Measurements from ENCODE around the gene RTN4.
"Not testable (repeated sequence)": the region's sequence is repeated elsewhere in the genome, so short reads cannot be mapped to it uniquely, and the experiment has no call there.

RTN4 gene, protein sequence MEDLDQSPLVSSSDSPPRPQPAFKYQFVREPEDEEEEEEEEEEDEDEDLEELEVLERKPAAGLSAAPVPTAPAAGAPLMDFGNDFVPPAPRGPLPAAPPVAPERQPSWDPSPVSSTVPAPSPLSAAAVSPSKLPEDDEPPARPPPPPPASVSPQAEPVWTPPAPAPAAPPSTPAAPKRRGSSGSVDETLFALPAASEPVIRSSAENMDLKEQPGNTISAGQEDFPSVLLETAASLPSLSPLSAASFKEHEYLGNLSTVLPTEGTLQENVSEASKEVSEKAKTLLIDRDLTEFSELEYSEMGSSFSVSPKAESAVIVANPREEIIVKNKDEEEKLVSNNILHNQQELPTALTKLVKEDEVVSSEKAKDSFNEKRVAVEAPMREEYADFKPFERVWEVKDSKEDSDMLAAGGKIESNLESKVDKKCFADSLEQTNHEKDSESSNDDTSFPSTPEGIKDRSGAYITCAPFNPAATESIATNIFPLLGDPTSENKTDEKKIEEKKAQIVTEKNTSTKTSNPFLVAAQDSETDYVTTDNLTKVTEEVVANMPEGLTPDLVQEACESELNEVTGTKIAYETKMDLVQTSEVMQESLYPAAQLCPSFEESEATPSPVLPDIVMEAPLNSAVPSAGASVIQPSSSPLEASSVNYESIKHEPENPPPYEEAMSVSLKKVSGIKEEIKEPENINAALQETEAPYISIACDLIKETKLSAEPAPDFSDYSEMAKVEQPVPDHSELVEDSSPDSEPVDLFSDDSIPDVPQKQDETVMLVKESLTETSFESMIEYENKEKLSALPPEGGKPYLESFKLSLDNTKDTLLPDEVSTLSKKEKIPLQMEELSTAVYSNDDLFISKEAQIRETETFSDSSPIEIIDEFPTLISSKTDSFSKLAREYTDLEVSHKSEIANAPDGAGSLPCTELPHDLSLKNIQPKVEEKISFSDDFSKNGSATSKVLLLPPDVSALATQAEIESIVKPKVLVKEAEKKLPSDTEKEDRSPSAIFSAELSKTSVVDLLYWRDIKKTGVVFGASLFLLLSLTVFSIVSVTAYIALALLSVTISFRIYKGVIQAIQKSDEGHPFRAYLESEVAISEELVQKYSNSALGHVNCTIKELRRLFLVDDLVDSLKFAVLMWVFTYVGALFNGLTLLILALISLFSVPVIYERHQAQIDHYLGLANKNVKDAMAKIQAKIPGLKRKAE

DNA sequence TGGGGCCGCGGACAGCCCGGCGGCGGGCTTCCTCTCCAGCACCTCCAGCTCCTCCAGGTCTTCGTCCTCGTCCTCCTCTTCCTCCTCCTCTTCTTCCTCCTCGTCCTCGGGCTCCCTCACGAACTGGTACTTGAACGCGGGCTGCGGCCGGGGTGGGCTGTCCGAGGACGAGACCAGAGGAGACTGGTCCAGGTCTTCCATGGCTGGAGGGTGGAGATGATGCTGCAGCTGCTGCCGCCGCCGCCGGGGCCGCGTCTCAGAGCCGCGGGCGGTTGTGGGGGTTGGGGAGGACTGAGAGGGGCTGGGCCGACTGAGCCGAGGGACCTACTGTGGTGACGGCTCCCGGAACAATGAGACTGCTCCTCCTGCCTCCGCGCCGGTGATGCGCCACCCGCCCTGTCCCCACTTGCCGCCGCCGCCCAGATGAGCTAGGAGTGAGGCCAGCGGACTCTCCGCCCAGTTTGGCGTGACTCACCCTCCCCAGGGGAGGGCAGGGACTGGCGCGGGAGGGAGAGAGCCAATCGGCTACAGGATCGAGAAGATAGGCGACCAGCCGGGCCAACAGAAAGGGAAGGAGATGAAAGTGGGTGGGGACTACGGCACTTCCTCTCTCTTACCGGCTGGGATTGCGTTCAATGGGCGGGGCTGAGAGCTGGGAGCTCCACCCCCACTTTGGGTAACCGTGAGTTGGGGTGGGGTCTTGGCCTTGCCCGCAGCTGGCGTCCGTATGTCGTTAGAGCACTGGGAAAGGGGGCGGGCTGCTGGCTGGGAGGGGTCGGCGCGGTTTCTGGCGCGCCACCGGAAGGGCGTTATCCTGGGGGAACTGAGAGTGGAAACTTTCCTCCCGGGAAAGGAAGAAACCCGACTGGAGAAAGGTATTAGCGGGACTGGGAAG, at the start of gene RTN4:
RTN4 (minus strand) TSS at position 352 of the 895 bp plus-strand sequence; CDS start at position 201, 151 bp downstream.
- peak within 1 kb of the TSS; percentile 95 for H3K4me3 ChIP-seq (ENCODE audit: low read length)
- H3K9me3 ChIP-seq (ENCODE audit: control insufficient read depth, low read length), result no peaks in the 10 kb centered on the region
- no peaks in the 10 kb centered on the region for H3K4me1 ChIP-seq (ENCODE audit: control insufficient read depth, insufficient read depth, low read length)
- H3K36me3 ChIP-seq (ENCODE audit: control insufficient read depth, insufficient read depth, low read length), result no peaks in the 10 kb centered on the region
- H3K9ac ChIP-seq (ENCODE audit: low read length), result peak within 1 kb of the TSS; percentile 98
- no peaks in the 10 kb centered on the region for H3K27me3 ChIP-seq (ENCODE audit: control insufficient read depth, insufficient read depth, low read length)

DNA sequence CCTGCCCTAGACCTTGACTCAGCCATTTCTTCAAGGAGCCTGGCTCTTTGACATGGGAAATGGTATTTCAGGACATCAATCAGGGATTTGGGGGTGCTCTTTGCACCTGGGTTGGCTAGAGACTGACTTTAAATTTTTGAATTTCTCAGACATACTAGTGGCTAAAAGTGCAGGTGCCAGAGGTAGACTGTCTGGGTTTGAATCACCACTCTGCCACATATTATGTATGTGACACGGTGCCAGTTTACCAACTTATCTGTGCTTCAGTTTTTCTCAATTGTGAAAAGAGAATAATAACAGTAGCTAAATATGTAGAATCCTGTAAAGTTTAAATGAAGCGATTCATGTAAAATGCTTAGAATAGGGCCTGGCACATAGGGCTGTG, 49.2 kb upstream of the RTN4 start:
- Histone ChIP-seq H3K4me3 (ENCODE audit: low read length) (no peak overlapping the region), H3K27me3 (ENCODE audit: control insufficient read depth, insufficient read depth, low read length) (no peaks in the 10 kb centered on the region), H3K4me1 (ENCODE audit: control insufficient read depth, insufficient read depth, low read length) (peaks cover 26% of the 10 kb centered on the region), H3K36me3 (ENCODE audit: control insufficient read depth, insufficient read depth, low read length) (no peaks in the 10 kb centered on the region), H3K9ac (ENCODE audit: low read length) (no peak overlapping the region), H3K9me3 (ENCODE audit: control insufficient read depth, low read length) (no peaks in the 10 kb centered on the region)

DNA sequence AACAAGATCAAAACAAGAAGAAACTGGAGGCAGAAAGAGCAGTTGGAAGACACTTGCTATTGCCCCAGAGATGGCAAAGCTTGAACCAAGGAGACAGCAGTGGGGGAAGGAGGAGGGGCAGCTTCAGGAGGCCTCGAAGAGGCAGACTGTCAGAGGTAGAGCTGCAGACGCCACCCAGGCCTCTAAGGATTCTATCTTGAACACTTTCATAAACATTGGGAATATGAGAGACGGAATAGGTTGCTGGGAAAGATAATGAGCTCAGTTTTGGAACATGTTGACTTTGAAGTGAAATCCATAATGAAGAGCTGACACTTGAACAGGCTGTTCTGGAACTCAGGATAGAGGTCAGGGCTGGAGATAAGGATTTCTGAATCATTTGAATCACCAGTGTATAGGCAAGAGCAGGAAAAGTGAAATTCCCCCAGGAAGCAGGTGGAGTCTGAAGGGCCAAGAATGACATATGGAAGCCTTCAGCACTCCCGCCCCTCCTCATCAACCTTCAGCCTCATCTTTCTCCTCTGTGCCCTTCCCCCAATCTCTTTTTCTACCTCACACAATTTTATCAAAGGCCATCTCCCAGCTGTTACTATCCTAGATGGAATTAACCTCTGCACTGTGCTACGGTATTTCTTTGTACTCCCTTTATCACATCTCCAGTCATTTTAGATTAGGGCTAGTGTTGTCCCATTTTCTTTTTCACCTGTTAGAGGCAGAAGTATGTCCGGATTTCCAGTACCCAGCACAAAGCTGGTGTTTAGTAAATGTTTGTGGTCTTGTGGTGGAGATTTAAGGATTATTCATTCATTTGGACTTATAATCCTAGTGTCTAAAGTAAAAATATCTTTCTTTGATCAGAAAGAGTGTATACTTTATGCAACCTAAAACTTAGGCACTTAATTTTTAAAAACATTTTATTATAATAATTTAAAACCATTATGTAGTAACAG, 47.5 kb upstream of the RTN4 start:
- H3K4me3 ChIP-seq (ENCODE audit: low read length), result no peak overlapping the region
- no peak overlapping the region for H3K9ac ChIP-seq (ENCODE audit: low read length)
- H3K27me3 ChIP-seq (ENCODE audit: control insufficient read depth, insufficient read depth, low read length), result no peaks in the 10 kb centered on the region
- no peaks in the 10 kb centered on the region for H3K9me3 ChIP-seq (ENCODE audit: control insufficient read depth, low read length)
- no peaks in the 10 kb centered on the region for H3K36me3 ChIP-seq (ENCODE audit: control insufficient read depth, insufficient read depth, low read length)
- peaks cover 29% of the 10 kb centered on the region for H3K4me1 ChIP-seq (ENCODE audit: control insufficient read depth, insufficient read depth, low read length)

DNA sequence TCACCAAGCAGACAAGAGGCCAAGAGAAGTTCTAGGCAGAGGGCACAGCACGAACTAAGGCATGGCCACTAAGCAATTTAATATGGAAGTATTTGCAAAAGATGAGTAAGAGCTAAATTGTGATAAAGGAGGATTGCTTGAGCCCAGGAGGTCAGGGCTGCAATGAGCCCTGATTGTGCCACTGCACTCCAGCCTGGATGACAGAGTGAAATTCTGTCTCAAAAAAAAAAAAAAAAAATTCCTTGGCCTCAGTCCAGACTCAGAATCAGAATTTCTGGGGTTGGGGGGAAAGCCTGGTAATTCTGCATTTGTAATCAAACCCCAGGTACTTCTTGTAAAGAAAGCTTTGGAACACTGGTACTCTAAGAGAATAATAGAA, 46.8 kb upstream of the RTN4 start:
- H3K4me3 ChIP-seq (ENCODE audit: low read length), result no peak overlapping the region
- no peak overlapping the region for H3K9ac ChIP-seq (ENCODE audit: low read length)

DNA sequence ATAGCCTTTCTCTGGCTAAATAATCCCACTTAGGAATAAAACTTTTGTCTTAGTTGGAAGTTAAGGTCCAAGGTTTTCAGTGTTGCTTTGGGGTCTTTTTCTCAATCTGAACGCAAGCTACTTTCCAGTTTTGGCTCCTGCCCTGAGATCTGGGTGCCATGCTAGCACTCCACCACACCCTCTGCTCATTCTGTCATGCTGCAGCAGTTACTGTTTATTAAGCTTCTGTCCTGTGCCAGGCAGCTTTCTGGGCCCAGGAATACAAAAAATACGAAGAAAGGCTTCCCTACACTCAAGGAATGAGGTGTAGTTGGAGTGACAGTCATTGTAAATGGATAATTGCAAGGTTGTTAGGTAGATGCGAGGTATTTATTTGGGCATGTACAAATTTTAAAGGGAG, 46.3 kb upstream of the RTN4 start:
- Histone ChIP-seq H3K9ac (ENCODE audit: low read length) (no peak overlapping the region), H3K4me1 (ENCODE audit: control insufficient read depth, insufficient read depth, low read length) (peaks cover 36% of the 10 kb centered on the region), H3K4me3 (ENCODE audit: low read length) (no peak overlapping the region), H3K27me3 (ENCODE audit: control insufficient read depth, insufficient read depth, low read length) (no peaks in the 10 kb centered on the region), H3K9me3 (ENCODE audit: control insufficient read depth, low read length) (no peaks in the 10 kb centered on the region), H3K36me3 (ENCODE audit: control insufficient read depth, insufficient read depth, low read length) (no peaks in the 10 kb centered on the region)

More for the DNA sequence above, 46.8 kb upstream of the RTN4 start:
- Histone ChIP-seq H3K4me1 (ENCODE audit: control insufficient read depth, insufficient read depth, low read length) (peaks cover 35% of the 10 kb centered on the region), H3K9me3 (ENCODE audit: control insufficient read depth, low read length) (no peaks in the 10 kb centered on the region), H3K36me3 (ENCODE audit: control insufficient read depth, insufficient read depth, low read length) (no peaks in the 10 kb centered on the region), H3K27me3 (ENCODE audit: control insufficient read depth, insufficient read depth, low read length) (no peaks in the 10 kb centered on the region)

DNA sequence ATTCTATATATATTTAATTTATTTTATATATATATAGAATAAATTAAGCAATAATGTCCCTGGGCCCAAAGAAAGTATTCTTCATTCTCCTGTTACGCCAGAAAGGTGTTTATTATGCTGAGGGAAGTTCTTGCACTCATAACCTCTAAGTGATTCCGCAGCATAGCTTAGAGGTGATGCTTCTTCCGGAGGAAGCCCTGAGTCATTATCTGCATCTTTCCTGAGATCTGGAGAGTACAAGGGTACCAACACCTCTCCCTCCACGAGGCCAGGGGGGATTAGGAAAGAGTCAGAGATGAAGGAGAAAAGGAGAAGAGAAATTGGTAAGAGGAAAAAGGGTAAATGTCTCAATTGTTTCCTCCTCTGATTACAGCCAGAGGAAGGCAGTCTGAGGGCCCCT, 43.1 kb upstream of the RTN4 start:
- no peak overlapping the region for H3K9ac ChIP-seq (ENCODE audit: low read length)
- peaks cover 23% of the 10 kb centered on the region for H3K4me1 ChIP-seq (ENCODE audit: control insufficient read depth, insufficient read depth, low read length)
- H3K4me3 ChIP-seq (ENCODE audit: low read length), result no peak overlapping the region
- no peaks in the 10 kb centered on the region for H3K36me3 ChIP-seq (ENCODE audit: control insufficient read depth, insufficient read depth, low read length)
- no peaks in the 10 kb centered on the region for H3K9me3 ChIP-seq (ENCODE audit: control insufficient read depth, low read length)
- no peaks in the 10 kb centered on the region for H3K27me3 ChIP-seq (ENCODE audit: control insufficient read depth, insufficient read depth, low read length)

DNA sequence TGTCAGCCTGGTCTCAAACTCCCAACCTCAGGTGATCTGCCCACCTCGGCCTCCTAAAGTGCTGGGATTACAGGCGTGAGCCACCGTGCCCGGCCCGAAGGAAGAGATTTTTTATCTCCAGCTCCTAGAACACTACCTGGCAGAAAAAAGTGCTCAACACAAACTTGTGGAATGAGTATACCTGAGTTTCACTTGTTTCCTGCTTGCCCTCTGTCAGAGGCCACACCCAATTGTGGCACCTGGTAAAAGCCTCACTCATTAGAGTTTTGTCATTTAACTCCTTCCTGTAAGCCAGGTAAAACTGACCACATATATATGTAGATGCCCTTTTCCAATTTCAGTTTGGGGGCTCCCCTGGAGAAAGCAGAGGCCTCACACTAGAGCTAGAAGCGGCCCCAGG, 42.2 kb upstream of the RTN4 start:
- Histone ChIP-seq H3K27me3 (ENCODE audit: control insufficient read depth, insufficient read depth, low read length) (no peaks in the 10 kb centered on the region), H3K36me3 (ENCODE audit: control insufficient read depth, insufficient read depth, low read length) (no peaks in the 10 kb centered on the region), H3K4me3 (ENCODE audit: low read length) (no peak overlapping the region), H3K9ac (ENCODE audit: low read length) (no peak overlapping the region), H3K9me3 (ENCODE audit: control insufficient read depth, low read length) (no peaks in the 10 kb centered on the region), H3K4me1 (ENCODE audit: control insufficient read depth, insufficient read depth, low read length) (peaks cover 18% of the 10 kb centered on the region)

DNA sequence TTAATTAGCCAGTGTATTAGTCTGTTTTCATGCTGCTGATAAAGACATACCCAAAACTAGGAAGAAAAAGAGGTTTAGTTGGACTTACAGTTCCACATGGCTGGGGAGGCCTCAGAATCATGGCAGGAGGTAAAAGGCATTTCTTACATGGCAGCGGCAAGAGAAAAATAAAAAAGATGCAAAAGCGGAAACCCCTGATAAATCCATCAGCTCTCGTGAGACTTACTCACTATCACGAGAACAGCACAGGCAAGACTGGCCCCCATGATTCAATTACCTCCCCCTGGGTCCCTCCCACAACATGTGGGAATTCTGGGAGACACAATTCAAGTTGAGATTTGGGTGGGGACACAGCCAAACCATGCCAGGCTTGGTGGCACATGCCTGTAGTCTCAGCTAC, 41.4 kb upstream of the RTN4 start:
- not testable (repeated sequence) for H3K36me3 ChIP-seq (ENCODE audit: control insufficient read depth, insufficient read depth, low read length); H3K27me3 ChIP-seq (ENCODE audit: control insufficient read depth, insufficient read depth, low read length); H3K9me3 ChIP-seq (ENCODE audit: control insufficient read depth, low read length); H3K4me3 ChIP-seq (ENCODE audit: low read length); H3K9ac ChIP-seq (ENCODE audit: low read length)
- H3K4me1 ChIP-seq (ENCODE audit: control insufficient read depth, insufficient read depth, low read length), result peaks cover 10% of the 10 kb centered on the region

DNA sequence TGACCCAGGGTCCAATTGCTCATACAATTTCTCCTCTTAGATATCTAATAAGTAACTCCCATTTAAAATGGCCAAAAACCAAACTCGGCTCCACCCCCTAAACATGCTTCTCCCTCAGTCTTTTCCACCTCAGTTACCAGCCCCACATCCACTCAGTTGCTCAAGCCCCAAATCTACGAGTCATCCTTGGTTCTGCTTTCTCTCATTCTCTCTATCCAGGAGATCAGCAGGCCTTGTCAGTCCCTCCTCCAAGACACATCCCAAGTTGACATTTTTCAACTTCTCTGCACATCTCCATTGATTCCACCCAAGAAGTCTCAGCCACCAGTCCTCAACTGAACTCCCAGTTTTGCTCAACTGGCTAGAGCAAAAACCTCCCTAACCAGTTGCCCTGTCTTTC, 40.5 kb upstream of the RTN4 start:
- Histone ChIP-seq H3K9me3 (ENCODE audit: control insufficient read depth, low read length) (no peaks in the 10 kb centered on the region), H3K36me3 (ENCODE audit: control insufficient read depth, insufficient read depth, low read length) (no peaks in the 10 kb centered on the region), H3K4me3 (ENCODE audit: low read length) (no peak overlapping the region), H3K9ac (ENCODE audit: low read length) (no peak overlapping the region), H3K27me3 (ENCODE audit: control insufficient read depth, insufficient read depth, low read length) (no peaks in the 10 kb centered on the region), H3K4me1 (ENCODE audit: control insufficient read depth, insufficient read depth, low read length) (peaks cover 10% of the 10 kb centered on the region)

DNA sequence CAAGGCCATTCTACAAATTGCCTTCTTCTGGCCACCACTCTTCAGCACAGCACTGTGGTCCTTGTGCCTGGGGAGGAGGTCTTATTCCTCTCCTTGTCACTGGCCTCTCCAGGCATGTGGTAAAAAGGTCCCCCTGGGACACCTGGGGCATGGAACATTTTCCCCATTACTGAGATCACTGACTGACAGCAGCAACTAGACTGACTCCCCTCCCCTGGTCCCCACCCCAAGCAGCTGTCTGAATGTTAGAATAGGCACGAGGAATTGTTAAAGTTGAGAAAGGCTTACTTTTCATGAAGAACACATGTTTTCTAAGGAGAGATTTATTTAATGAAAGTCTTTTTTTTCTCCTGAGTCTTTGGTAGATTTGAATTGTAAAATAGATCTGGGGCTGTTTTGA, 39.5 kb upstream of the RTN4 start:
- Histone ChIP-seq H3K4me3 (ENCODE audit: low read length) (no peak overlapping the region), H3K9me3 (ENCODE audit: control insufficient read depth, low read length) (no peaks in the 10 kb centered on the region), H3K9ac (ENCODE audit: low read length) (no peak overlapping the region), H3K4me1 (ENCODE audit: control insufficient read depth, insufficient read depth, low read length) (peaks cover 10% of the 10 kb centered on the region), H3K36me3 (ENCODE audit: control insufficient read depth, insufficient read depth, low read length) (no peaks in the 10 kb centered on the region), H3K27me3 (ENCODE audit: control insufficient read depth, insufficient read depth, low read length) (no peaks in the 10 kb centered on the region)

Data from mucosa of stomach (tissue), 1 donor.